Fibroblast of peridontal ligament (primary cell): ENCODE data around the gene MYO16.
"Not testable (repeated sequence)": the region's sequence is repeated elsewhere in the genome, so short reads cannot be mapped to it uniquely, and the experiment has no call there.

Source experiments
- DNase-seq: peaks from one replicate; pipeline ENCODE4 v3.0.0-alpha.2; 2010; ENCODE audit errors: extremely low read depth

The MYO16 gene

DNA sequence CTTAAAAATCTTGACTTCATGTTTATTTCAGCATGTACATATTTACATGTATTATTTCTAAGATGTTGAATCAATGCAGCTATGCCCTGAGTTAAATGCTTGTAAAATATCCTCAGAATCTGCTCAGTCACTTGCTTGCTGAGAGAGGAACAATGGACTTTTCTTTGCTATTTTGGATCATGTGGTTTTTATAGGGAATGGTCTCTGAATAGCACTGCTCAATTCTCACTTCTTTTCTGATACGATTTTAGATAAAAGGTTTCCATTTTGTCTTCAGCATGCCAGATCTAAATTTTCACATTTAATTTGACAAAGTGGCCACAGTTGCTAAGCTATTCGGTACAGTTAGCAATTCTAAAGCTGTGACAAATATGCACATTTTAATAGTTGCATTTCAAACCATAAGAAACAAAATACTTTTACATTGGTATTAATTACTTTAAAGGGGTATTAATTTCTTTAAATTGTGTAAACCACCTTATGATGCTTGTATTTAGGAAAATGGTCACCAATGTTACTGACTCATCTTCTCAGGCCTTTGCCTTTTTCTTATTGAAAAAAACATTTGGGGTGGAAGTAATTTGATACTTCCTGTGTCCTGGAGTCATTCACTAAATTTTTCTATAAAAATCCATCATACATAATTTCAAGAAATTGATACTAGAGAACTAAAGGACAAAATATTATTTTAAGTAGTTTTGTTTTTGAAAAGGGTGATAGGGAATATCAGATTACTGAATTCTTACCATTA lies 113.5 kb downstream of the MYO16 start:
- no peak for DNase-seq

DNA sequence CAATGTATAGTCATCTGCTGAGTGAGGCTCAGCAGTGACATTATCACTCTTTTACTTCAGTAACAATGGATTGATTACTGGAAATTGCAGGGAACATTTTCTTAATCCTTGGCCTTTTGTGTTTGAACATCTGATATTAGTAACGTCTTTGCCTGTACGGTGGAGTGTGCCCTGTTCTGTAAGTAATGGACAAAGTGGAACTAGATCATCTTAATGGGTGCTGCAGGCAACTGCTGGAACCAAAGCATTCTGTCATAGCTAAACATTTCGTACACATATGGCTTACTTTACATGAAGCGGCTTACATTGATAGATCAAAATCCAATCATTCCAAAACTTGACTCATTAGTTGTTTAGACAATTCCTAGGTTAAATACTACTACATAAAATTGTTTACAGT lies 114.1 kb downstream of the MYO16 start:
- DNase-seq = no peak

DNA sequence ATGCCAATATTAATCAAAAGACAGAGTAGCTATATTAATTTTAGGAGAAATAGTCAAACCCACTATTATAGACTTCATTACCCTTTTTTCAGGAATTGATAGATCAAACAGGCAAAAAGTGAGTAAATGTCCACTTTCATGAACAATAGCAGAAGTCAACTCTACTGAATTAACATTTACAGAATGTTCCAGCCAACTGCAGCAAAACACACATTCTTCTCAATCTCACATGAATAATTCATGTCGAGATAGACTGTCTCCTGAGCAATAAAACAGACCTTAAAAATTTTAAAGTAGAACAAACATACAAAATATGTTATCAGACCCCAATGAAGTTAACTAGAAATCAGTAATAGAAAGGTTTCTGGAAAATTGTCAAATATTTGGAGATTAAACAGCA lies 118.4 kb downstream of the MYO16 start:
- DNase-seq = no peak

DNA sequence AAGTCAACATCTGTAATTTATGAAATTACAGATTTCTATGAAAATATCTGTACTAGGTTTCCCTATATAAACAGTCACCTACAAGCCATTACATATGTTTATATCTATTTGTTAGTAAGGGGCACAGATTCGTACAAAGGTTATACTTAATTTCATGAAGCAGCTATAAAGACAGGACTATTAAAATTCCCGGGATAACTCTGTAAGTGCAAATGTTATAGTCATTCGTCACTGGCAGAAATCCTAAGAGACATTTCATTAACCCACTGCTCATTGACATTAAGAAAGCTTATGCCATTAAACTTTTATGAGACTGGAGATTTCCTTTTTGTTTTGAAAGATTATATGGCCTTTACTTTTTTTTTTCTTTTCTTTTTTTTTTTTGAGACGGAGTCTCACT lies 122.9 kb downstream of the MYO16 start:
- DNase-seq = no peak

DNA sequence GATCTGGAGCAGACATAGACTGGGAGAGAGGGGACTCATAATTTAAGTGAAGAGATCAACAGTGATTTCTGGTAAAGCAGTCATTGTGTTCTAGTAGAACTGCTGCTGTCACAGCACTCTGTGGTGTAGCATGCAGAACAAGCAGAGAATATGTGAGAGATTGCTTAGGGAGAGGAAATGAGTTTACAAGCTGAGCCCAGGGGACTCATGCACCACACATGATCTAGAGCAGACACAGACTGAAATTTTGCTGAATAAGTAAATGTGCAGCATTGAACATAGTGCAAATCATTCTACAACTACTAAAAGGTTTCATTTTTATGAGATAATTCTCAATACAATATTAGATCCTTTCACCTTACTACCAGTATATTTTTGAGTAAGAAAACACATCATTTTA lies 125.7 kb downstream of the MYO16 start:
- DNase-seq = no peak

DNA sequence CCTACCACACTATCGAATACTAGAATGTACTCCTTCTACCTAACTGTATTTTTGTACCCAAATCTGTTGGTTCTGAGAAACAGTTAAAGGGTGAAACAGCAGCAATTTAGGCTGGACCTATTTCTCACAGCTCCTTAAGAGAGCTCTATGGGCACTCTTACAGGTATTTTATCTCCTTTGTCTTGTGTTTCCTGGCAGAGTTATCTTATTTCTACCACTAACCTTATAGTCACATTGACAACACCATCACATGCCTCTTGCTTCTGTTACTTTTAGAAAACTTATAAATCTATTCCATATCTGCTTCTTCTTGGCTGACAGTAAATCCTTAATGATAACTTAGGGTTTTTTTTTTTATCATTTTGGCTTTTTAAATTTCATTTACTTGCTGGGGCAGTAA lies 130.7 kb downstream of the MYO16 start:
- no peak for DNase-seq

DNA sequence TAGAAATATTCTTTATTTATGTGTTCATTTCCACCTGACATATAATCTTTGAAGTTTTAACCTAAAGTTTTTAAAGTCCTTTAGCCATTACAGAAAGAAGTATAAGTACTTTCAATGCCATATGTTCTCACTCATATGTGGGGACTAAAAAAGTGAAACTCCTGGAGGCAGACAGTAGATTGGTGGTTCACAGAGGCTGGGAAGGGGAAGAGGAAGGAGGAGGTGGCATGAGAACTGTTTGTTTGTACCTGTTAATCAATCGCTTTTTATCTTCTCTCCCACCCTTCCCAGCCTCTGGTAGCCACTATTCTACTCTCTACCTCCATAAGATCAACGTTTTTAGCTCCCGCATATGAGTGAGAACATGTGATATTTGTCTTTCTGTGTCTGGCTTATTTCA lies 131.1 kb downstream of the MYO16 start:
- no peak for DNase-seq

DNA sequence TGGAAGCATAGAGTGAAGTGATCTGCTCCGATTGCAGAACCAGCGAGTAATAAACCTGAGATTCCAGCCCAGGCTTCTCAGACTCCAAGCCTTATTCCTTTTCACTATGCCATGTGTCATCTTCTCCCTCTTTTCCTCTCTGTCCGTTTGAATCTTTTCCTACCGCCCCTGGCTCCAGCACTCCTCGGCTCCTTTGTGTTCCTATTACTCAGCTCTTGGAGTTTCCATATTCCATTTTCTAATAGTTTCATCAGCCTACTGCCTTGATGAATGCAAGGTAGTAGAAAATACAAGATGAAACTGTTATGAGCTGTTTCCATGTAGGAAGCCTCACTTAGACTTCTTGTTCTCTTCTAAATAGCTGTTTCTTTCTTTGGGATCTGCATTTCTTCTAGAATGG lies 138.6 kb downstream of the MYO16 start:
- no peak for DNase-seq

DNA sequence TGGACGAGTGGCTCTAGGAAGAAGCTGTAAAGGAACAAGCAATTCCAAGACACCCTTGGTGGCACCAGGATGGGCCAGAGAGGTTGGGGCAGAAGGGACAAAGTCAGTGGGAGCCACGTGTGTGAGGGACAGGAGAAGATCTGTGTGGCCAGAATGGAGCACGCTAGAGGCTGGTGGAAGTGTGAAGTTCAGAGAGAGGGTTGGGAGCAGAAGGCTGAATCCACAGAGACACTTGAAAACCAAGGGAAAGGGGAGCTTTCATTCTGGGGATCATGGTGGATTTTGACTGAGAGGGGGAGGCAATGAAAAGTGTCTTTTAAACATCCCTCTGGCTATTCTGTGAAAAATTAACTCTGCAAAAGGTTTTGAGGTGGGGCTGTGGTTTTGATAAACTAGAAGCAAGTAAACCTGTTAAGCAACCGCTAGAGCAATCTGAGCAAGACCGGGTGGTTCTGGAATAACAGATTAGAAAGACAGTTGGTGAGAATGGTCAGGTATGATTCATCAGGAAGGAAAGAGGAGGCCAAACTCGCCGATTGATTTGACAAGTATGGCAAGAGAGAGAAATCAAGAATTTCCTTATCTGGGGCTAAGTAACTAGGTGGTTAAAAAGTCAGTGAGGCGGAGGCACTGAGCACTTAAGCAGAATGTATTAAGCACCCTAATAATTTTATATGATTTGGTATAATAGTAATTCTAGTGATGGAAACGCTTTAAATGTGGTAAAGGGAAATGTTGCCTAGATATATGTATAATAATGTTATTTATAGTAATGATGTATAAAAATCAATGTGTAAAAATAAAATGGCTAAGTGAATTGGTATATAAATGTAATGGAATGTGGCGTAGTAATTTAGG lies 140.0 kb downstream of the MYO16 start:
- no peak for DNase-seq

DNA sequence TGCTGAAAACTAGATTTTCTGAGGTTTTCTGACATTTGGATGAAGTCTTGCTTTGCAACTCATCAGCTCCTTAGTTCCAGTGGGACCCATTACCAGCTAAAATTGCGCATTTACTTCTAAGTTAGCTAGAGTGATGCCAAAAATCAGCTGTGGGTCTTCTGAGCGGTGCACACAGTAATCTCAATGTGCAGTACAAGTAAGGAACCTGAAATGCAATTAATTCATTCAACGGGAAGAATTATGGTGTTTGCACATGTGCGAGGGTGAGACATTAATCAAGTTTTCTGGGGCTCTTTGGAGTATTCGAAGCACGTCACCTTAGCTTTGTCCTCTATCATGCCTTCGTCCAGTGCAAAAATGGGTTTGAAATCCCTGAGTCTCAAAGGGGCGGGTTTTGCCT lies 146.2 kb downstream of the MYO16 start:
- DNase-seq = no peak

DNA sequence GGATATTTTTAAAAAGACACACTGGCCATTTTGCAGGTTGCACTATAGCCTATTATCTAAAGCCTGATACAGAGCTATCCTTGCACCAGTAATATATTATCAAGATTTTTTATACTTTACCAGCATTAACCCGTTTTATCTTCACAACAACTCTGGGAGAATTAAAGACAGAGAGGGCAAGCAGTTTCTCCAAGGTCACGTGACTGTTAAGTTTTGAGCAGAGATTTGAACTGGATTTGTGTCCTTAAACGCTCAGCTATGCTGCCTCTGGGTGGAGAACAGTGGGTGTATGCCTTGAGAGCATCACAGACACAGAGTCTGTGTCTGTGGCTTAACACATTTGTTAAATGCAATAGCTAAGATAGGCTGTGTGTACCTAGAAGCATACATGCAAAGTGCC lies 147.2 kb downstream of the MYO16 start:
- no peak for DNase-seq

DNA sequence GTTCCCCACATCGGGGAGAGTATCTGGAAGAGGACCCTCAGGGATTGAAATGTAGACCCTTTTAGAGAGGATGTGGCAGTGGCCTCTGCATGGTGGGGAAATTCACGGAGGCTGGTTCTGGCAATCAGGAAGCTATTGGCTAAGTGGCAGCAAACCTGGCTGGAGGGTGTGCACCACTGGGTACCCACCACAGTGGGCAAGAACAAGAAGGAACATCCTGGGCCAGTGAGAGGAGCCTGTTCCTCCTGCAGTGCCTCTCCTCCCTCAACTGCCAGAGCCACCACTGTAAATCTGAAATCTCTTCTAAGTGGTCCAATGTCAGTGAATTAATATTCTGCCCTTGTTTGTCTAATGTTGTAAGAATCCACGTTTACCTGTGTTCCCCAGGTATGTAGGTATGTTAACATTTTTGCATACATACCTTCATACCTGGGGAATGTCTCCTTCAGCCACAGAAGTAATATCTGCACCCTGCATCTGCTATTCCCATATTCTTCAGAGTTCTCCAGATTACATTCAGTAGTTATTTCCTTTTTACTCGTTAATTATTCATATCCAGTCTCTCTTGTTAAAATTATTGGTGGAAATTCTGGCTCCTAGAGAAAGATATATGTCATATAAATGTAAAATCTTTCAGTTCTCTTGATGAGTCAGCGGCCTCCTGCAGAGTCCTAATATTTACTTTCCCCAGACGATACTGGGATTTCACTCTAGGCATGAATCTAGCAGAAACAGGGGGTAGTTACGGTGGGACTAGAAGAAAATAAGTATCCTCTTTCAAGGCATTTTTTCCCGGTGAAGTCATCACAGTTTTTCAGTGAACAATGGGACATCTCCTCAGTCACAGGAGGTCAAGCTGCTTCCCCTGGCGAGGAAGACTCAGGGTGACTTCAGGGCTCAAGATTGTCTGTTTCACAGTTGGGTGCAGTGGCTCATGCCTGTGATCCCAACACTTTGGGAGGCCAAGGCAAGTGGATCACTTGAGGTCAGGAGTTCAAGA lies 148.3 kb downstream of the MYO16 start:
- peak; percentile 5 for DNase-seq

DNA sequence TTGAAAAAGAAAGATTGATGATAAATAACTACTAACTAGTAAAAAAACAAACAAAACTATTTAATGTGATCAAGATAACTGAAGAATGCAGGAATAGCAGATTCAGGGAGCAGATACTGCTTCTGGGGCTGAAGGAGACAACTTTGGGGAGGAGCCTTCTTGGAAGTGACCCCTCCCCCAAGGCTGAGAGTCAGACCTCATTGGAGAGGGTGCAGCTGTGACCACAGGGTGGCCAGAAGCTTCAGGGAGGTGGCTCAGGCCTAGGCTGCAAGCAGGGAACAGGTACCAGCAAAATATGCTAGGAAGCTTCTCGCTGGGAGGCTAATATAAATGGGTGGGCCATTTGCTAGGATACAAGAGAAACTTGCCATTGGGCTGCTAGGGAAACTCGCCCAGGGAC lies 149.9 kb downstream of the MYO16 start:
- DNase-seq = no peak

DNA sequence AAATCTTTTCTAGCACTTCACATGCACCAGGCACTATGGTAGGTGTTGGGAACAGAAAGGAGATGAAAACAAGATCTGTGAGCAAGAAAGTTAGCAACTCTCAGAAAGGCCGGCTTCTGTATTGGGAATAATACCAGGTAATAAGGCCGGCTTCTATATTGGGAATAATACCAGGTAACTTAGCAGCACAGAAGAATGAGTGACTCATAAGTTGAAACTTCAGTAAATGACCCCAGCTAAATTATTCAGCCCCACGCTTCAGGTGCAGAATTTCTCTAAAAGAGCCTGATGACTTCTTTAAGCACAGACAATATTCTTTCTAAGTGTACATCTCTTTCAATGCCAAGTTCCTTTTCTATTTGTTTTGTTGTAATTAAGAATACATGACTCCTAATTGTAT lies 151.3 kb downstream of the MYO16 start:
- DNase-seq = no peak

DNA sequence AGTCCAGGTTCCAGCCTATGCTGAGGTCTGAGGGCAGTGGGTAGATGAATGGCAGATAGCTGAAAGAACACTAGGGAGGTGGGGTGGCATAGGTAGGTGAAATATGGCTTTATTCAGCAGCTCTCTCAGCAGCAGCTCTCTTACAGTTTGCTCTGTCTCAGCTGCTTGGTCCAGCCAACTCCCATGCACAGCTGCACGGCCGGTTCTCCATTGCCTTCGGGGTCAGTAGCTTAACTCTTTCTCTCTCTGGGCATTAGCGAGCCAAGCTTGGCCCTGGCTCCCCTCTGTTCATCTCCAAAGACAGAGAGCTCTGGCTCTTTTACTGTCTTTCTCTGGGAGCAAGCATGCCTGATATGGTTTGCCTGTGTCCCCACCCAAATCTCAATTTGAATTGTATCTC lies 151.9 kb downstream of the MYO16 start:
- DNase-seq = no peak

DNA sequence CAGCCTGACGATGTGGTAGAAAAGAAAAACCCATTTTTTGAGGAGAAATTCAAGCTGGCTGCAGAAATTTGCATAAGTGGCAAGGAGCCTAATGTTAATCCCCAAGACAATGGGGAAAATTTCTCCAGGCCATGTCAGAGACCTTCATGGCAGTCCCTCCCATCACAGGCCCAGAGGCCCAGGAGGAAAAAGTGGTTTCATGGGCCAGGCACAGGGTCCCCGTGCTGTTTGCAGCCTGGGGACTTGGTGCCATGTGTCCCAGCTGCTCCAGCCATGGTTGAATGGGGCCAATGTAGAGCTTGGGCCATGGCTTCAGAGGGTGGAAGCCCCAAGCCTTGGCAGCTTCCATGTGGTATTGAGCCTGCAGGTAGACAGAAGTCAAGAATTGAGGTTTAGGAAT lies 153.1 kb downstream of the MYO16 start:
- DNase-seq = not testable (repeated sequence)

DNA sequence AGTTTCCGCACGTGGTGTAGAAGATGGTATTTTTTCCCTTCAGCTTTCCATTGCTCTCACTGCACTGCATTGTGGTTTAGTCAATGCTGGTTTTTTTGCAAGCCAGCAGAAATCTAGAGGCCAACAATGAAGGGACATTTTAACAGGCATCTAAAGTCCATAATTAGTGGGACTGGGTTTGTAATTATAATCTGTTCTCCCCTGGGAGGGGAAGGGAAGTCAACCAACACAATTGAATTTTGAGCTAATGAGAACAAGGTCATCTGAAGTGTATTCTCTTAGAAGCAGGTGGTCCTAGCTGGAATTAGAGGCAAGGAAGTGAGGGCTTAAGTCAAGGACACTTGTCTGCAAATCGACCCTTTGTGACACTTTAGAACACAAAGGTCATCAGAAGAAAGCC lies 156.4 kb downstream of the MYO16 start:
- DNase-seq = no peak

DNA sequence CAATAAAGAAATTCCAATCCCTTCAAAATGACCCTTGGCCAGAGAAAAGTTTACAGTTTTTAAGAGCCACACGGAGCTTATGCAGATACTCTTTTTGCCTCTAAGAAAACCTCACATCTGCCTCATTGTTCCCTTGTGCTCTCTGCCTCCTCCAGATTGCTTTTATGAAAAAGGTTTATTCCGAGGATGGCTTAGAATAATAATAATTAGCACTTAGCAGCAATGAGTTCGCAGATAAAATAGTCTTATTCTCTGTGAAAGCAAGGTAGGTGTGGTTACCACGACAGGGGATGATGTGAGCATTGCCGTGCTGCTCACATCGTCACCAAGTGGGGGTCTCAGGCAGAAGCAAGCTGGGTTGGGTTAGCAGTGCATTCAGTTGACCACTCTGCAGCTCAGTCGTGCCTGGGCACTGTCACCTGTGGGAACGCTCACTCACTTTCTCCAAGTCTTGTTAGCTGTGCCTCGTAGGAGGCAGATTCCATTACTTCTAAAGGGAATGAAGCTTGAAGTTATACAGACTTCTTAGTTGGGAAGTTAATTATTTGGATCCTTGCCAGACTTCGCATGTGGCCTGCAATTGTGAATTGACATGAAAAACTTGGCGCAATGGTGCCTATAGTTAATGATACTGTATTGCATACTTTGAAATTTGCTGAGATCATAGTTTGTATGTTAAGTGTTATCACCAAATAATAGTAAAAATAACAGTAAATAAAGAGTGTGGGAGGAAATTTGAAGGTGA lies 157.2 kb downstream of the MYO16 start:
- no peak for DNase-seq

DNA sequence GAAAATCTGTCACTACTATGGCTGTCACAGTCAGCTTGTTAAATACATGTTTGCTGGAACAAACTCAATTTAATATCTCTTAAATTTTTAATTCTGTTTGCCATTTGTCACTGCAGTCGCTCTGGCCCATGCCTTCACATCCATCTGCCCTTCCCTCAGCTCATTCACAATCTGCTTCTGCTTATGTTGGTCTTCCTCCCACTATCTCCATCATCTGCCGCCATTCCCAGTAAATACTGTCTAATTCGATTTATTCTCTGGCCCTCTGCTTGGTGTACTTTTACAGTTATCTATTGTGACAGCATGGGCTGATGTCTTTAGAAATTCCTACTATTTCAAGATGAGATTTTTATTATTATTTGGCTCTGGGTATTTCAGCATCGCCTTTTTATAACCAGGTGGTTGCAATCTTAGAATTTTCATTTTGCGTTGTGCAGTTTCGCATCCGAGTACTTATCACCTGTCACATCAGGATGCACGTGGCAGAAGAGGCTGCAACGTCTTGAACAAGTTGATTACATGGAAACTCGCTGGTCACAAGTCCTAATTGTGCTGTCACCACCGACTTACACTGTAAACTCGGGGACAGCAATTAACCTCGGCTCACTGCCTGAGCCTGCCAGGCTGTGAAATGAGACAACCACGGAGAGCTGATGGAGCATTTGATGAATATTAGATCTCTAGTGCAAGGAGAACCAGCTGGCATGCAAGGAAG lies 158.4 kb downstream of the MYO16 start:
- DNase-seq = no peak

DNA sequence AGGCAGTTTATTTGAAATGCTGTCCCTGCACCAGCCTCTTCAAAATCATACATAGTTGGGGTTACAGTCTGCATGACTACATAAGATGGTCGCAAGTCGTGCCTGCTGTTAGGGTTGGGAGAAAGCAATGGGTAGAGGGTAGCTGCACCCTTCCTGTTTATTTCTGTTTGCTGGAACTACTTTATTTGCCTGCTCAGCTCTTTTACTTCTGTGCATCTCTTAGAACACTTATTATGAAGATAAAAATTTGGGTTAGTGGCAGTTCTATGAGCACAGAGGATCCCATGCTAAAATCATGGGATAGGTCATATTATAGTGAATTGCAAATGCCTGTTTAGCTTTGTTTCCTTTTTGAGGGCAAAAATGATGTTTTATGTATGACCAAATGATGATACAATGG lies 160.1 kb downstream of the MYO16 start:
- DNase-seq = no peak

DNA sequence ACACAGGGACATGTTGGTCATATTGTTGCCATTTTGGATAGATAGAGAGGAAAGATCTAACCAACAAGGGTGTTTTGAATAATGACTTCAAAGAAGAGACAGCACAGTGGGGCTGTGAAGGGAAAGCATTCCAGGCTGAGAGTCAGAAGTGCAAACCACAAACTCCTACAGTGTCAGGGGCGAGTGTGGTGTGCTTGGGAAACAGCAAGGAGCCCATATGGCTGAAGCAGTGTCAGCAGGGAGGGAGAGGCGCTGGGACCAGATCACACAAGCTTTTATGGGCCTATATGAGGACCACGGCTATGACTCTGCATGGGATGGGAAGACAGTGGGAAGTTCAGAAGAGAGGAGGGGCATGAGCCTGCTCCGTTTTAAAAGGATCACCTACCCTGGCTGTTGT lies 166.4 kb downstream of the MYO16 start:
- DNase-seq = no peak
